Measurements from ENCODE around the gene CACNA2D1. TPM values are rescaled to one million over a fixed set of nuclear protein-coding genes. Genes with fewer than 3 reads are reported as not detected.

Gene CACNA2D1
- total and polyA plus RNA-seq, 9 of the 15 experiments (the other 6 are each of a cell fraction or from before 2014, with no cell fraction given) = 0.49 TPM; not detected in 8

GRCh38 chr7:81902536-81902935 lies 541.0 kb downstream of the CACNA2D1 start:
- Histone ChIP-seq H3K27me3 (ENCODE audit: control insufficient read depth in 2 of 2, insufficient read depth in 2 of 2, low read length in 2 of 2) (no peaks in the 10 kb centered on the region), H3K9ac (ENCODE audit: insufficient read depth in 1 of 2, low read depth in 2 of 2, low read length in 2 of 2) (no peak overlapping the region), H3K4me1 (replicated peaks in 1 of 2; ENCODE audit: control insufficient read depth in 2 of 2, insufficient read depth in 2 of 2, low read length in 2 of 2) (no peaks in the 10 kb centered on the region), H3K4me2 (ENCODE audit: insufficient read depth, low read length) (no peak overlapping the region), H3K79me2 (ENCODE audit: control insufficient read depth, insufficient read depth, low read length) (no peaks in the 10 kb centered on the region), H3K27ac (ENCODE audit: extremely low read depth, low read depth, low read length) (no peak overlapping the region), H3K36me3 (ENCODE audit: control insufficient read depth, insufficient read depth, low read length) (no peaks in the 10 kb centered on the region), H3K9me3 (replicated peaks; ENCODE audit: control insufficient read depth, insufficient read depth, low read depth, low read length) (no peaks in the 10 kb centered on the region), H2AFZ (ENCODE audit: low read depth, low read length) (no peak overlapping the region), H3K4me3 (no peak overlapping the region), H3K9me1 (ENCODE audit: control insufficient read depth, insufficient read depth, low read length) (no peaks in the 10 kb centered on the region), H4K20me1 (replicated peaks; ENCODE audit: control insufficient read depth, insufficient read depth, low read length) (no peaks in the 10 kb centered on the region)
- in situ Hi-C loops (cut with MboI) (no loop called here), intact Hi-C loops (cut with micrococcal nuclease) (no loop called here)
- BruUV-seq (replicated peaks) = no TSS peak
- 0% methylated on average over 3 of the region's 3 CpGs for WGBS (ENCODE audit: insufficient coverage, low coverage, missing lambda C conversion rate)
- ATAC-seq = no peak
- CTCF ChIA-PET (ENCODE audit: low intra/inter-chr PET ratio) = no interaction called here
- TF ChIP-seq WHSC1 (IDR thresholded peaks at IDR 0.05; ENCODE audit: low read length) (no peak), ZNF347 (CRISPR knock-in tag; IDR thresholded peaks at IDR 0.05; ENCODE audit: low read depth) (no peak), ARID2 (IDR thresholded peaks at IDR 0.05) (no peak), CBX2 (IDR thresholded peaks at IDR 0.05; ENCODE audit: insufficient read depth, low read length, poor library complexity, severe bottlenecking) (no peak), GTF2E2 (tag; IDR thresholded peaks at IDR 0.05) (no peak), HLTF (IDR thresholded peaks at IDR 0.05) (no peak), ZNF165 (CRISPR knock-in tag; IDR thresholded peaks at IDR 0.05; ENCODE audit: borderline replicate concordance) (no peak), NONO (IDR thresholded peaks at IDR 0.05; ENCODE audit: low read depth in 2 of 2, low read length in 1 of 2) (no peak), SIN3B (IDR thresholded peaks at IDR 0.05; ENCODE audit: low read depth) (no peak), GTF2B (IDR thresholded peaks at IDR 0.05; ENCODE audit: extremely low read depth, insufficient read length) (no peak)
- no peak for DNase-seq (ENCODE audit: extremely low read depth in 1 of 4, low spot score in 3 of 4)
- no peak for FAIRE-seq
- POLR2A ChIA-PET = no interaction called here

Data from K562 (cell line).